OCI-LY3 (cell line): ENCODE results near the gene ZSCAN21.

Experiments used
- H2AFZ ChIP-seq: fragments of 200-600, 300-600 bp; shearing (Covaris generic); 2 replicates; pipeline ENCODE4 v1.6.0; 2014; ENCODE audit warnings: antibody characterized with exemption, low read depth, low read length
- H3K27ac ChIP-seq: fragments of 200-600, 300-600 bp; sonication (generic); 2 replicates; pipeline ENCODE4 v1.5.1; 2014; ENCODE audit warnings: mild to moderate bottlenecking, low read length, moderate library complexity, mixed read lengths
- H3K27me3 ChIP-seq: fragments of 200-600, 300-600 bp; sonication (generic); 2 replicates; pipeline ENCODE4 v1.6.1; 2014; ENCODE audit warnings: low read depth, low read length, mixed read lengths
- H3K36me3 ChIP-seq: fragments of 200-600, 300-600 bp; sonication (generic); replicated peaks from 2 replicates; pipeline ENCODE3; 2014; ENCODE audit warnings: low read depth, low read length, mixed read lengths
- H3K4me1 ChIP-seq: fragments of 300-600, 200-600 bp; sonication (generic); 2 replicates; pipeline ENCODE4 v1.6.1; 2014; ENCODE audit warnings: low read length, mixed read lengths
- H3K4me2 ChIP-seq: fragments of 200-600, 300-600 bp; sonication (generic); 2 replicates; pipeline ENCODE4 v1.6.1; 2014; ENCODE audit warnings: low read length, mixed read lengths
- H3K4me3 ChIP-seq: fragments of 300-600, 200-600 bp; sonication (generic); 2 replicates; pipeline ENCODE4 v1.5.1; 2014; ENCODE audit warnings: antibody characterized with exemption, mild to moderate bottlenecking, low read length, moderate library complexity
- H3K79me2 ChIP-seq: fragments of 300-600, 200-600 bp; shearing (Covaris generic); 2 replicates; pipeline ENCODE4 v1.6.1; 2014; ENCODE audit warnings: mild to moderate bottlenecking, low read length, mixed read lengths
- H3K9ac ChIP-seq: fragments of 300-600, 200-600 bp; shearing (Covaris generic); 2 replicates; pipeline ENCODE4 v1.6.0; 2014; ENCODE audit warnings: mild to moderate bottlenecking, low read length, moderate library complexity
- H3K9me3 ChIP-seq: fragments of 200-600, 300-600 bp; shearing (Covaris generic); 2 replicates; pipeline ENCODE4 v1.6.1; 2014; ENCODE audit warnings: low read length, mixed read lengths; ENCODE audit not compliant: insufficient read depth
- H4K20me1 ChIP-seq: fragments of 200-600, 300-600 bp; sonication (generic); 2 replicates; pipeline ENCODE4 v1.6.1; 2016; ENCODE audit warnings: low read length, mixed read lengths; ENCODE audit not compliant: insufficient read depth
- CTCF ChIP-seq: fragments of 200-600, 300-600 bp; sonication (generic); IDR thresholded peaks from 2 replicates; pipeline ENCODE4 v1.5.1; 2014; ENCODE audit warnings: antibody characterized with exemption, low read length, low read depth
- EZH2phosphoT487 ChIP-seq: fragments of 200-600 bp; shearing (Covaris generic); IDR thresholded peaks from 2 replicates; pipeline ENCODE4 v1.6.1; 2018; ENCODE audit warnings: antibody characterized with exemption, mixed run types, low read depth

Gene ZSCAN21

GRCh38 chr7:100053215-100053614 is 3.6 kb downstream of the ZSCAN21 start:
- Histone ChIP-seq H3K27ac (no peak overlapping the region), H3K9me3 (no peaks in the 10 kb centered on the region), H3K9ac (no peak overlapping the region), H3K4me1 (peaks cover 10% of the 10 kb centered on the region), H3K4me3 (no peak overlapping the region), H2AFZ (no peak overlapping the region), H3K27me3 (no peaks in the 10 kb centered on the region), H3K79me2 (peaks cover 15% of the 10 kb centered on the region), H4K20me1 (no peaks in the 10 kb centered on the region), H3K4me2 (no peak overlapping the region), H3K36me3 (peaks cover 4% of the 10 kb centered on the region)
- no peak for TF ChIP-seq EZH2phosphoT487
- TF ChIP-seq CTCF: peak; percentile 19

- Histone ChIP-seq H3K36me3 (peaks cover 10% of the 10 kb centered on the region), H3K27me3 (no peaks in the 10 kb centered on the region), H4K20me1 (no peaks in the 10 kb centered on the region), H3K9me3 (no peaks in the 10 kb centered on the region), H3K4me3 (no peak overlapping the region), H3K79me2 (0 out of 2 replicates have a peak, but pooled peaks cover 3% of the 10 kb centered on the region), H3K4me2 (no peak overlapping the region), H3K4me1 (peaks cover 6% of the 10 kb centered on the region), H3K27ac (no peak overlapping the region), H3K9ac (no peak overlapping the region), H2AFZ (no peak overlapping the region)
- no peak for TF ChIP-seq EZH2phosphoT487
- TF ChIP-seq CTCF: no peak
These were observed 7.4 kb downstream of the ZSCAN21 start for GRCh38 chr7:100057006-100057405.

GRCh38 chr7:100059251-100059739 is 9.7 kb downstream of the ZSCAN21 start:
- Histone ChIP-seq H4K20me1 (no peaks in the 10 kb centered on the region), H3K9ac (no peak overlapping the region), H3K27me3 (no peaks in the 10 kb centered on the region), H3K4me1 (peaks cover 6% of the 10 kb centered on the region), H2AFZ (no peak overlapping the region), H3K79me2 (no peaks in the 10 kb centered on the region), H3K36me3 (peaks cover 10% of the 10 kb centered on the region), H3K4me3 (no peak overlapping the region), H3K9me3 (no peaks in the 10 kb centered on the region), H3K4me2 (no peak overlapping the region), H3K27ac (peak overlapping the region; percentile 21; the same call in 1 of the 2 replicates)
- TF ChIP-seq EZH2phosphoT487 (no peak), CTCF (no peak)

- Histone ChIP-seq H3K36me3 (peaks cover 18% of the 10 kb centered on the region), H3K27ac (no peak overlapping the region), H2AFZ (no peak overlapping the region), H3K9ac (no peak overlapping the region), H3K4me2 (no peak overlapping the region), H3K79me2 (no peaks in the 10 kb centered on the region), H4K20me1 (no peaks in the 10 kb centered on the region), H3K4me1 (peaks cover 6% of the 10 kb centered on the region), H3K4me3 (no peak overlapping the region), H3K9me3 (no peaks in the 10 kb centered on the region), H3K27me3 (no peaks in the 10 kb centered on the region)
- TF ChIP-seq EZH2phosphoT487 (no peak), CTCF (no peak)
These were observed 12.1 kb downstream of the ZSCAN21 start for GRCh38 chr7:100061518-100062193.
